Measurements from ENCODE around the gene PDHA1.

Gene PDHA1

DNA sequence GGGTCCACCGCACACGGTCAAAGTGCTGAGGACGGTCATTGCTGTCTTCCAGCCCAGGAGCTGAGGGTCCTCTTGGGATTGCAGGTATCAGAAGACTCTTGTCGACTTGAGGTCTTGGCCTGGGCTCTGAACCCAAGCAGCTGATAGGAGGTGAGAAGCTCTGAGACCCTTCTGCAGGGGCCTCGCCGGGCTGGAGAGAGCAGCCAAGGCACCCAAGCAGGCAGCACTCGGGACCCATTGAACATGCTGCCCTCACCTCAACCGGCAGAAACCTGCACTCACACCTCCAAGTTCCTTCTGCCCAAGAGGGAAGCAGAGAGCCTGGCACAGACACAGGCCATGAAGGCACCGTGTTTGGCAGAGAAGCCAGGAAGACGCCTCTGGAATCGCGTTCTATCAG is 34.1 kb downstream of the PDHA1 start:
- DNase-seq = no peak

DNA sequence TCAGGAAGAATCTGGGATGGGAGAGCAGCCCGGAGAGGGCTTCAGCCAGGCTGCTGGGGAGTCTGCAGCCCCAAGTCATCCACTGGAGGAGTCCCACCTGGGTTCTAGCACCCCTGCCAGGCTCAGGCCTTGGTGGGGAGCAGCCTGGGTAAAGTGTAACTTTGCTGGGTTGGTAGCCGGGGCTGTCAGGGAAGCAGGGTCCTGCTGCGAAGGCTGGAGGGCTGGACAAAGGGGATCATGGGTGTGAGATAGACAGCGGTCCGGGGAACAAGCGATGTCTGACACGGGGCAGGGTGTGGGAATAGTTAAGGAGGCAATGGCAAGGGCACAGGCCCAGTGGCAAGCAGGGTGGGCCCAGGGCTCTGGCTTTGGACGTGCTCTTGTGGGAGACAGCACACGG is 37.6 kb downstream of the PDHA1 start:
- DNase-seq = no peak

DNA sequence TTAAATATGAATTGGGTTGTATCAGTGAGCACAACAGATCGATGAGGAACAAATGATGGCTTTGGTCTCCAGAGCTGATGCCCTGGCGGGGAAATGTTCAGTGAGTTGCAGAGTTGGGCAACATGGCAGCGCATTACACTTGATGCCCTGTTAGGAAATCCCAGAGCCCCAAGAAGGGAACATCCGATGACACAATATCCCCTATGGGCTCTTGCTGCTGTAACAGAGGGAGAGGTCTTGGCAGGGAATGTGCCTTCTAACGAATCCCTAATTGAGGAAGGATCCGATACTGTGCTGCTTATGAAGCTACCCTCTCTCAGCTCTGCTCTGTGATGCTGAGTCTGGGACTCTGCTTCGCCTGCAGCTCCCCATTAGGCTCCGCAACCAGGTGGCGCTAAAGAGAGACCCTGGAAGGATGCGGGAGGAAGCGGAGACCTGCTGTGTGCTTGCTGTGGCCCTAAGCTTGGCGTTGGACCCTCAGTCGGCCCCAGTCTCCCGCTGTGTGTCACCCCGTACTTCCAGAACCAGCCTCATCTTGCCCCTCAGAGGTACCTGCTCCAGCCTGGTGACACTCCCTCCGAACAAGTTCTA is 38.9 kb downstream of the PDHA1 start:
- peak; percentile 69 for DNase-seq

DNA sequence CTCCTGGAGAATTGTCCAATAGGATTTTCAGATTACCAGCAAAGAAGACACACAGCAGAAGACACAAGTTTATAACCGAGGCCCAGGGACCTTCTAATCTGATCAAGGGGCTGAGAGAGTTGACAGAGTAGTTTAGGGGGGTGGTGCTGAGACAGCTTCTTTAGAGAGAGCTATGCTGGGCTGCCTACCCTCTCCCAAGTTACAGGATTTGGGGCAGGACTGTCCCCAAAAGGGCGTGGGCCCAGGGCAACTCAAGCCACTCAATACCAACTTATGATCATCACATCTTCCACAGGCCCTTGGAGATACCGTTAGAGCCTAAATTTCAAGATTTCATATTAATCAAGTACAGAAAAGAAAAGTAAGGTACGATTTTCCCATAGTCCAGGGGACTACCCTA is 43.0 kb downstream of the PDHA1 start:
- DNase-seq = no peak

DNA sequence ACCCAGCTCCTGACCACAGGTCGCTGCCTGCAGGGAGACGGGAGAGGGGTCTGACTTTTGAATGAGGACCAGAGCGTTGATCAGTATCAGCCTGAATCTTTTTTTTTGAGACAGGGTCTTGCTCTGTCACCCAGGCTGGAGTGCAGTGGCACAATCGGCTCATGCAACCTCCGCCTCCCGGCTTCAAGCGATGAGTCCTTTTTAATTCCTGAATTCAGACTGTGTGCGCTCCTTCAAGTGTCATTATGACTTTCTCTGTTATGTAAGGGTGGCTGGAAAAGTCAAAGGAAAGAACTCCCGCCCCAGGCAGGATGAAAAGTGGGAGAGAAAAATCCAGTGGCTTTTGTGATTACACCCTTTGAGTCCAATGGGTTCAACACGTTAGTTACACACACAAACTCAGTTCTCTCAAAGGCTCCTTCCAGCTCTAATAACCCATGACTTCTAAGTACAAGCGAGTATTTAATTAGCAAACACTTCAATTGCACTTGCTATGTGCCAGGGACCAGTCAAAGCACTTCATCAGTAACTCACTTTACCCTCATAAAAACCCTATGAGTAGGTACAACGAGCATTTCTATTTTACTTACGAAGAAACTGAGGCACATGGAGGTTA is 44.4 kb downstream of the PDHA1 start:
- no peak for DNase-seq

DNA sequence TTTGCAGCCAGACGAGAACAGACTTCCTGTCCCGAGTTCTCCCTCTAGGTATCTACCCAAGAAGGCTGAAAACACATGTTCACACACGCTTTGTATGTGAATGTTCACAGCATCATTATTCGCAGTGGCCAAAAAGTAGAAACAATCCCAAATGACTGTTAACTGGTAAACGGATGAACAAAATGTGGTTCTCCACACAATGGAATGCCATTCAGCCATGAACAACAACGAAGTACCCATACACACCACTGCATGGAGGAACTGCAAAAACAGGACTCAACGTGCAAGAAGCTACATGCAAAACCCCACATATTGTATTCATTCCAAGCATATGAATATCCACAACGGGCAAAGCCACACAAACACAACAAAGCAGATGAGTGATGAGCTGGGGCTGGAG is 45.0 kb downstream of the PDHA1 start:
- no peak for DNase-seq

DNA sequence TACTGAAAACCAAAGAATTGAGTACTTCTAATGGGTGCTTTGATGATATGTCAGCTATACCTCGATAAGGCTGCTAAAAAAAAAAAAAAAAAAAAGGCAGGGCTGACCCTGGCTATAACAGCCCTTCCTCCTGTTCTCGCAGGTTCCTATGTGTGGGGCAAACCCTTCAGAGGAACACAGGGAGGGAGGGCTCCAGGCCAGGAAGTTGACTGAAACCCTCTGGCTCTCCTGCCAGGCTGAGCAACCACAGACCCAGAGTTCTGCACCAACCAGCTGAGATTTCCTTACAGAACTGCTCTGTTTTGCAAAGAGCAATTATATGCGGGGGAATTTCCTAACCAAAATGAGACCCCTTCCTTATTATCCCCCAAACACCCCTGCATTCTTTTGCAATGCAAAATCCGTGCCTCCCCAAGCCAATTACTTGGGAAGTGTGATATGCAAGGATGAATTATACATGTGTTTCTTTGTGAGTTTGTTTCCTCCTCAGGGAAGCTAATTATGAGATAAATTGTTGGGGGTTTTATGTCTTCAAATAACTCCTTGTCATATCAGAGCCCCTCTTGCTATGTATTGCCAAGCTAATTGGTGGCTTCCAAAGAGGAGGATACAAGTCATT is 45.6 kb downstream of the PDHA1 start:
- no peak for DNase-seq

DNA sequence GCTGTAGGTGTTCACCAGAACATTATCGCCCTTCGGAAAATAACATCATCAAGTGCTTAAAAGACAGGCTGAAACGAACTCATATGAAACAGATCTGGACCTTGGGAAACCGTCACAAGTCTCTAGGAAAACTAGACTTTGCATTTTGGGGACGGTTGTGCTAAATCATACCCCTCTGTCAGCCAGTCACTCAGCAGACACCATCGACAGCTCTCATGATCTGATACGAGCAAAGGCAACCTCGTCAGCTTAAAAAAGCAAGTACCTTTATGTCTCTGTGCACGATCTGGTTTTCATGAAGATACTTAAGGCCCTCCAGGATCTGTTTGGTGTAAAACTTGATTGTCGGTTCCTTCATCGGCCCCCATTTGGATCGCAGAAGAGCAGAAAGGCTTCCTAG is 48.4 kb downstream of the PDHA1 start:
- no peak for DNase-seq

DNA sequence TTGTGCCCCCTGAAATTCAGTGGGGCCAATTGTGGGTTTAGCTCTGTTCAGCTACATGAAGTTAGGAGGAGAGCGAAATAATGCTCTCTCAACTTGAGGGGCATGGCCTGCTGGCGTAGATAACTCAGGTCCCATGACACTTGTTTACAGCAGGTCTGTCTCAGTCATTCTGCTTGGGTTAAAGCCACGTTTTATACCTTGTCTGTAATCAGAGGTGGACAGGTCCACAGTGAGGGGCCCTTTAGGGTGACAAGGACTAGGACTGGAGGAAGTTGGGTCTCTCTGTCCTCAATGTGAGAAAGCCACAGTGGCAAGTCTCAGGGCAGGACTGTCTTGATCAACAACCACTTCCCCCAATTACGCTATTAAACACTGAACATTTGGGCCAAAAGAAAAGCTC is 49.0 kb downstream of the PDHA1 start:
- no peak for DNase-seq

DNA sequence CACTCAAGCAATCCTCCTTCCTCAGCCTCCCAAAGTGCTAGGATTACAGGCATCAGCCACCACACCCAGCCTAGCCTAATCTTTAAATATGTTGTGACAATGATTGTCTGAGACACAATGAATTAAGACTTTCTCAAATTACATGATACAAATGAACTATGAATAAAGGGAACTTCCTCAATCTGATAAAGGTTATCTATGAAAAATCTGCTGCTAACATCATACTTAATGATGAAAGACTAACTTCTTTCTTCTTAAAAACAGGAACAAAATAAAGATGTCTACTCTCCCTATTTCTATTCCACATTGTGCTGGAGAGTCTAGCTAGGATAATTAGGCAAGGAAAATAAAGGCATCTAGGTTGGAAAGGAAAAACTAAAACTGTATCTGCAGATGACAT is 60.0 kb downstream of the PDHA1 start:
- DNase-seq = no peak

DNA sequence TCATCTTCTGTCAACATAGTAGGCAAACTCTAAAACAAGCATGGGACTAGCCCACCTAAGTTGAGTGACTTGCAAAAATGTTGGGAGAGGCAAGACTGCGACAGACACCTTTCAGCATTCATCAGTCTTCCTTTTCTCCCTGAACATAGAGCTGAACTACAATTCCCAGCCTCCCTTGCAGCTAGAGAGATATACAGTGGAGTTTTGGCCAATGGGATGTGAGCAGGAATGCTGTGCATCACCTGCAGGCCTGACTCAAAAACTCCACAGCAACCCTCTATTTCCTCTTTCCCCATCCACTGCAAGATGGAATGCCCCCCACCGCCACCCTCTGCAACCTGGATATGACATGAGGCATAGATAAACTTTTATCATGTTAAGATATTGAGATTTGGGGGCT is 66.5 kb downstream of the PDHA1 start:
- DNase-seq = no peak

Data from stimulated activated CD4-positive, alpha-beta T cell treated with anti-CD3 and anti-CD28 coated beads, Interleukin-15, amount 100 ng/mL, for 24 hours (primary cell).